ENCODE results near the gene THOC6. TPM values are rescaled to one million over a fixed set of nuclear protein-coding genes. Genes with fewer than 3 reads are reported as not detected.
A peak's percentile ranks its signal among the peaks of the same experiment; 100 is the strongest.

The THOC6 gene
- total RNA-seq, 1 experiment from 2014 or later, result 76.5 TPM

DNA sequence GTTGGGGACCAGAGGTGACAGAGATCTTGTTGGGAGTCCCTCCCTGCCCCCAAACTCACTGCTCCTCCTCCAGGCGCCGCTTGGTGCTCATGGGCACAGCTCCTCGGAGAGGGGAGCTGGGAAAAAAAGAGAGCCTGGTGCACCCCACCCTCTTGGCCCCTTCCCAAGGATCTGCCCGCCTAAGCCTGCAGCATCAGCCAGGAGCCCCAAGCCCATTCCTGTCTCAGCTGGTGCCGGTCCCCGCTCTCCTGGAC lies 493 bp upstream of the THOC6 start (continued):
- TF ChIP-seq ZNF219 (CRISPR knock-in tag; IDR thresholded peaks at IDR 0.05; ENCODE audit: borderline replicate concordance) (no peak), TP53 (CRISPR knock-in tag; IDR thresholded peaks at IDR 0.05) (0 out of 2 replicates have a peak, but pooled peaks have one; percentile 23), ZNF263 (CRISPR knock-in tag; IDR thresholded peaks at IDR 0.05; ENCODE audit: low read depth) (0 out of 2 replicates have a peak, but pooled peaks have one; percentile 44), PRRX2 (CRISPR knock-in tag; IDR thresholded peaks at IDR 0.05) (no peak), EMX1 (CRISPR knock-in tag; IDR thresholded peaks at IDR 0.05) (peak; percentile 22; the same call in 1 of the 2 replicates), TEAD1 (CRISPR knock-in tag; IDR thresholded peaks at IDR 0.05) (no peak), NFE2L1 (CRISPR knock-in tag; IDR thresholded peaks at IDR 0.05) (no peak), ESRRA (CRISPR knock-in tag; IDR thresholded peaks at IDR 0.05; ENCODE audit: borderline replicate concordance) (no peak), KAT7 (CRISPR knock-in tag; IDR thresholded peaks at IDR 0.05; ENCODE audit: borderline replicate concordance) (no peak), HMGA2 (CRISPR knock-in tag; IDR thresholded peaks at IDR 0.05) (no peak)
- TF ChIP-seq, protein P1, sequence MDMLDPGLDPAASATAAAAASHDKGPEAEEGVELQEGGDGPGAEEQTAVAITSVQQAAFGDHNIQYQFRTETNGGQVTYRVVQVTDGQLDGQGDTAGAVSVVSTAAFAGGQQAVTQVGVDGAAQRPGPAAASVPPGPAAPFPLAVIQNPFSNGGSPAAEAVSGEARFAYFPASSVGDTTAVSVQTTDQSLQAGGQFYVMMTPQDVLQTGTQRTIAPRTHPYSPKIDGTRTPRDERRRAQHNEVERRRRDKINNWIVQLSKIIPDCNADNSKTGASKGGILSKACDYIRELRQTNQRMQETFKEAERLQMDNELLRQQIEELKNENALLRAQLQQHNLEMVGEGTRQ (CRISPR knock-in tag; IDR thresholded peaks at IDR 0.05), result no peak
- TF ChIP-seq, protein P2, sequence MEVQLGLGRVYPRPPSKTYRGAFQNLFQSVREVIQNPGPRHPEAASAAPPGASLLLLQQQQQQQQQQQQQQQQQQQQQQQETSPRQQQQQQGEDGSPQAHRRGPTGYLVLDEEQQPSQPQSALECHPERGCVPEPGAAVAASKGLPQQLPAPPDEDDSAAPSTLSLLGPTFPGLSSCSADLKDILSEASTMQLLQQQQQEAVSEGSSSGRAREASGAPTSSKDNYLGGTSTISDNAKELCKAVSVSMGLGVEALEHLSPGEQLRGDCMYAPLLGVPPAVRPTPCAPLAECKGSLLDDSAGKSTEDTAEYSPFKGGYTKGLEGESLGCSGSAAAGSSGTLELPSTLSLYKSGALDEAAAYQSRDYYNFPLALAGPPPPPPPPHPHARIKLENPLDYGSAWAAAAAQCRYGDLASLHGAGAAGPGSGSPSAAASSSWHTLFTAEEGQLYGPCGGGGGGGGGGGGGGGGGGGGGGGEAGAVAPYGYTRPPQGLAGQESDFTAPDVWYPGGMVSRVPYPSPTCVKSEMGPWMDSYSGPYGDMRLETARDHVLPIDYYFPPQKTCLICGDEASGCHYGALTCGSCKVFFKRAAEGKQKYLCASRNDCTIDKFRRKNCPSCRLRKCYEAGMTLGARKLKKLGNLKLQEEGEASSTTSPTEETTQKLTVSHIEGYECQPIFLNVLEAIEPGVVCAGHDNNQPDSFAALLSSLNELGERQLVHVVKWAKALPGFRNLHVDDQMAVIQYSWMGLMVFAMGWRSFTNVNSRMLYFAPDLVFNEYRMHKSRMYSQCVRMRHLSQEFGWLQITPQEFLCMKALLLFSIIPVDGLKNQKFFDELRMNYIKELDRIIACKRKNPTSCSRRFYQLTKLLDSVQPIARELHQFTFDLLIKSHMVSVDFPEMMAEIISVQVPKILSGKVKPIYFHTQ (CRISPR knock-in tag; IDR thresholded peaks at IDR 0.05), result 0 out of 2 replicates have a peak, but pooled peaks have one; percentile 11
- TF ChIP-seq, protein P3, sequence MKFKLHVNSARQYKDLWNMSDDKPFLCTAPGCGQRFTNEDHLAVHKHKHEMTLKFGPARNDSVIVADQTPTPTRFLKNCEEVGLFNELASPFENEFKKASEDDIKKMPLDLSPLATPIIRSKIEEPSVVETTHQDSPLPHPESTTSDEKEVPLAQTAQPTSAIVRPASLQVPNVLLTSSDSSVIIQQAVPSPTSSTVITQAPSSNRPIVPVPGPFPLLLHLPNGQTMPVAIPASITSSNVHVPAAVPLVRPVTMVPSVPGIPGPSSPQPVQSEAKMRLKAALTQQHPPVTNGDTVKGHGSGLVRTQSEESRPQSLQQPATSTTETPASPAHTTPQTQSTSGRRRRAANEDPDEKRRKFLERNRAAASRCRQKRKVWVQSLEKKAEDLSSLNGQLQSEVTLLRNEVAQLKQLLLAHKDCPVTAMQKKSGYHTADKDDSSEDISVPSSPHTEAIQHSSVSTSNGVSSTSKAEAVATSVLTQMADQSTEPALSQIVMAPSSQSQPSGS (CRISPR knock-in tag; IDR thresholded peaks at IDR 0.05; ENCODE audit: borderline replicate concordance, low read depth), result no peak

DNA sequence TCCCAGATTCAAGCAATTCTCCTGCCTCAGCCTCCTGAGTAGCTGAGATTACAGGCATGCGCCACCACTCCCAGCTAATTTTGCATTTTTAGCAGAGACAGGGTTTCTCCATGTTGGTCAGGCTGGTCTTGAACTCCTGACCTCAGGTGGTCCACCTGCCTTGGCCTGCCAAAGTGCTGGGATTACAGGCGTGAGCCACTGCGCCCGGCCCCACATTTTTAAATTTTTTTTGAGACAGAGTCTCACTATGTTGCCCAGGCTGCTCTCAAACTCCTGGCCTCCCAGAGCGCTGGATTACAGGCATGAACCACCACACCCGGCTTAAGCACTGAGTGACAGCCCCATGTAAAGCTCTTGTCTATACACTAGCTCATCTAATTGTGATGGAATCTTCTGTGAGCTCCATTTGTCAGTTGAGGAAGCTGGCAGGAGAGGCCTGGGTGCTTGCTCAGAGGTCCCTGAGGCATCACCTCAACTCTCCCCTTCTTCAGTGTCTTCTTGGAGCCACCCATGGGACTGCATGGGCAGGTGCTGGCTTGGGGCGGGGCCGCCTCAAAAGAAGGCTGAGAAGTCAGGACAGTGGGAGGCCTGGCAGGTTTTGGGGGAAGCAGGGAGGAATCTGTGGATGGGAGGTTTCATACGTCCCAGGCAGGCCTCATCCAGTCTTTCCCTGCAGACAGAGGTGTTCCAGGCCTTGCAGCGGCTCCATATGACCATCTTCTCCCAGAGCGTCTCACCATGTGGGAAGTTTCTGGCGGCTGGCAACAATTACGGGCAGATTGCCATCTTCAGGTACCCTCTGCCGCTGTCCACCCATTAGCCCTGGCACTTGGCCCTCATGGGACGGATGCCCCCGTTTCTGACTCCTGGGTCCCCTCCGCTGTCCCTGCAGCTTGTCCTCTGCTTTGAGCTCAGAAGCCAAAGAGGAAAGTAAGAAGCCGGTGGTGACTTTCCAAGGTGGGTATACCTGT lies 1.5 kb downstream of the THOC6 start:
- peaks cover 23% of the 10 kb centered on the region for H3K36me3 Mint-ChIP-seq
- H3K27me3 Mint-ChIP-seq (ENCODE audit: low read depth), result no peaks in the 10 kb centered on the region
- peaks cover 35% of the 10 kb centered on the region for H3K4me1 Mint-ChIP-seq
- no peaks in the 10 kb centered on the region for H3K9me3 Mint-ChIP-seq
- DNase-seq (ENCODE audit: low spot score), result no peak
- CTCF ChIA-PET, result interaction anchor here (0.6 to 8.6 kb wide), 4 partner anchors 18 to 124 kb away, joined by 3 to 360 read pairs (median 8); partner anchors contain the start of gene CLDN9
- no peak for TF ChIP-seq ZBTB21 (CRISPR knock-in tag; IDR thresholded peaks at IDR 0.05; ENCODE audit: borderline replicate concordance)
- TF ChIP-seq, protein P4, sequence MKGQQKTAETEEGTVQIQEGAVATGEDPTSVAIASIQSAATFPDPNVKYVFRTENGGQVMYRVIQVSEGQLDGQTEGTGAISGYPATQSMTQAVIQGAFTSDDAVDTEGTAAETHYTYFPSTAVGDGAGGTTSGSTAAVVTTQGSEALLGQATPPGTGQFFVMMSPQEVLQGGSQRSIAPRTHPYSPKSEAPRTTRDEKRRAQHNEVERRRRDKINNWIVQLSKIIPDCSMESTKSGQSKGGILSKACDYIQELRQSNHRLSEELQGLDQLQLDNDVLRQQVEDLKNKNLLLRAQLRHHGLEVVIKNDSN (CRISPR knock-in tag; IDR thresholded peaks at IDR 0.05), result 0 out of 2 replicates have a peak, but pooled peaks have one; percentile 19
- POLR2A ChIA-PET, result interaction anchor here (0.6 to 17.1 kb wide), 3 partner anchors 19 to 73 kb away, joined by 4 to 502 read pairs (median 5); partner anchors contain the start of gene CLDN9
- no peak for ATAC-seq
- peak overlapping the region; percentile 86 for H3K4me3 Mint-ChIP-seq
- no peak overlapping the region for H3K27ac Mint-ChIP-seq

DNA sequence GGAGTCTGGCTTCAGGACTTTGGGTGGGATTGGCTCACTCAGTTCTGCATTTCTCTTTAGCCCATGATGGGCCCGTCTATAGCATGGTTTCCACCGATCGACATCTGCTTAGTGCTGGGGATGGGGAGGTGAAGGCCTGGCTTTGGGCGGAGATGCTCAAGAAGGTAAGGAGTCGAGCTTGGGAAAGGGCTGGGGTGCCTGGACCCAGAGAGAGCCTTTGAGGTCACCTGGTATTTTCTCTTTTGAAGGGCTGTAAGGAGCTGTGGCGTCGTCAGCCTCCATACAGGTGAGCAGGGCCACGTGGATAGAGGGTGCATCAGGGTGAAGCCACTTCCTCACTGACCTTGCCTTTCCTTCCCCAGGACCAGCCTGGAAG lies 2.2 kb downstream of the THOC6 start:
- CTCF ChIA-PET, result interaction anchor here (2.7 kb wide), 1 partner anchor 104 kb away, joined by 19 read pairs; no protein-coding TSS in a partner anchor
- Mint-ChIP-seq H3K4me3 (no peak overlapping the region), H3K9me3 (no peaks in the 10 kb centered on the region), H3K27ac (no peak overlapping the region), H3K4me1 (peaks cover 36% of the 10 kb centered on the region), H3K27me3 (ENCODE audit: low read depth) (no peaks in the 10 kb centered on the region), H3K36me3 (peaks cover 23% of the 10 kb centered on the region)
- DNase-seq (ENCODE audit: low spot score) (no peak), ATAC-seq (no peak)
- TF ChIP-seq, protein P2 (CRISPR knock-in tag; IDR thresholded peaks at IDR 0.05), result no peak
- TF ChIP-seq ZNF671 (CRISPR knock-in tag; IDR thresholded peaks at IDR 0.05), result no peak
- no peak for TF ChIP-seq ZNF317 (CRISPR knock-in tag; IDR thresholded peaks at IDR 0.05; ENCODE audit: borderline replicate concordance, low read depth)
- TF ChIP-seq ZNF138 (CRISPR knock-in tag; conservative IDR thresholded peaks at IDR 0.05), result no peak
- no peak for TF ChIP-seq MXD4 (CRISPR knock-in tag; IDR thresholded peaks at IDR 0.05; ENCODE audit: borderline replicate concordance)
- TF ChIP-seq ZNF263 (CRISPR knock-in tag; IDR thresholded peaks at IDR 0.05; ENCODE audit: low read depth), result no peak
- TF ChIP-seq ZNF416 (CRISPR knock-in tag; IDR thresholded peaks at IDR 0.05), result no peak
- TF ChIP-seq FOXJ3 (CRISPR knock-in tag; IDR thresholded peaks at IDR 0.05; ENCODE audit: borderline replicate concordance), result no peak
- no peak for TF ChIP-seq ELF4 (CRISPR knock-in tag; IDR thresholded peaks at IDR 0.05; ENCODE audit: low read depth)
- POLR2A ChIA-PET, result interaction anchor here (17.1 kb wide), 1 partner anchor 20 kb away, joined by 502 read pairs; the partner anchor contains the start of gene CLDN9

Measured in WTC11 (cell line).